ENCODE measurements around the gene DNM2. TPM values are rescaled to one million over a fixed set of nuclear protein-coding genes. Genes with fewer than 3 reads are reported as not detected.

DNM2 gene
- total and polyA plus RNA-seq, 9 of the 15 experiments (the other 6 are each of a cell fraction or from before 2014, with no cell fraction given) = 2.2 to 161 (median 72.6) TPM

- 0 out of 2 replicates have a peak, but pooled peaks have one; percentile 33 for TF ChIP-seq RBFOX2 (IDR thresholded peaks at IDR 0.05; ENCODE audit: low read depth, low read length)
- 0 out of 2 replicates have a peak, but pooled peaks have one; percentile 9 for TF ChIP-seq ARID1B (IDR thresholded peaks at IDR 0.05)
- TF ChIP-seq DEAF1 (CRISPR knock-in tag; IDR thresholded peaks at IDR 0.05) = peak; percentile 42; the same call in 1 of the 2 replicates
- TF ChIP-seq PHF8 (IDR thresholded peaks at IDR 0.05; ENCODE audit: borderline replicate concordance, low read length) = peak; percentile 34; the same call in 1 of the 2 replicates
- TF ChIP-seq ZBTB7A (IDR thresholded peaks at IDR 0.05; ENCODE audit: borderline replicate concordance, control insufficient read depth, low read depth, low read length) = 0 out of 2 replicates have a peak, but pooled peaks have one; percentile 20
- TF ChIP-seq KDM1A (IDR thresholded peaks at IDR 0.05) = 0 out of 4 replicates have a peak, but pooled peaks of 1 of the 2 experiments have one; percentile 7
- TF ChIP-seq BHLHE40 (IDR thresholded peaks at IDR 0.05; ENCODE audit: low read length) = peak; percentile 43; the same call in 1 of the 2 replicates
- TF ChIP-seq YY1 (IDR thresholded peaks at IDR 0.05; ENCODE audit: borderline replicate concordance in 1 of 3, control insufficient read depth in 1 of 3, extremely low read depth in 1 of 3, insufficient read depth in 3 of 3, insufficient read length in 1 of 3, insufficient replicate concordance in 2 of 3, low read depth in 1 of 3, low read length in 2 of 3) = peak in 1 of 3 experiments; percentile 17
- peak; percentile 23; the same call in 1 of the 2 replicates for TF ChIP-seq RB1 (IDR thresholded peaks at IDR 0.05; ENCODE audit: low read depth)
- no peak for TF ChIP-seq CLOCK (CRISPR knock-in tag; IDR thresholded peaks at IDR 0.05; ENCODE audit: borderline replicate concordance)
- no peak for TF ChIP-seq HNRNPH1 (optimal IDR thresholded peaks at IDR 0.05; ENCODE audit: low read depth, low read length)
- no peak for TF ChIP-seq ZNF655 (CRISPR knock-in tag; IDR thresholded peaks at IDR 0.05)
- peak; percentile 54; the same call in 1 of the 2 replicates for TF ChIP-seq JUND (IDR thresholded peaks at IDR 0.05; ENCODE audit: borderline replicate concordance, low read depth, low read length)
- no peak; the same call in 2 of the 3 replicates for TF ChIP-seq JUND (tag; IDR thresholded peaks at IDR 0.05; ENCODE audit: borderline replicate concordance, low read depth, low read length)
- peak; percentile 71 for TF ChIP-seq CTCFL (IDR thresholded peaks at IDR 0.05; ENCODE audit: borderline replicate concordance, insufficient read depth, low read depth, low read length, poor library complexity, severe bottlenecking)
- no peak for TF ChIP-seq TSC22D4 (tag; IDR thresholded peaks at IDR 0.05)
- no peak for TF ChIP-seq EP300 (IDR thresholded peaks at IDR 0.05; ENCODE audit: low read length)
- peak; percentile 67; the same call in 1 of the 2 replicates for TF ChIP-seq ELF1 (tag; IDR thresholded peaks at IDR 0.05)
- no peak for TF ChIP-seq SIN3B (IDR thresholded peaks at IDR 0.05; ENCODE audit: low read depth)
Measured at GRCh38 chr19:10864538-10864899, 146.6 kb downstream of the DNM2 start (continued).
